ENCODE results near the gene CSF1. TPM values are rescaled to one million over a fixed set of nuclear protein-coding genes. Genes with fewer than 3 reads are reported as not detected.
A peak's percentile ranks its signal among the peaks of the same experiment; 100 is the strongest.
"Not testable (repeated sequence)": the region's sequence is repeated elsewhere in the genome, so short reads cannot be mapped to it uniquely, and the experiment has no call there.

Gene CSF1
- total RNA-seq, 2 experiments from 2014 or later = 135 to 140 TPM

GRCh38 chr1:109917051-109917767 lies 6.6 kb downstream of the CSF1 start:
- Mint-ChIP-seq H3K27me3 (no peaks in the 10 kb centered on the region), H3K4me3 (no peak overlapping the region), H3K36me3 (peaks cover 75% of the 10 kb centered on the region), H3K4me1 (ENCODE audit: low read depth) (peaks cover 23% of the 10 kb centered on the region), H3K9me3 (no peaks in the 10 kb centered on the region), H3K27ac (no peak overlapping the region)
- DNase-seq = no peak
- POLR2A ChIA-PET = interaction anchor here (1.0 kb wide), 1 partner anchor 115 kb away, joined by 3 read pairs; no protein-coding TSS in a partner anchor
- intact Hi-C loops (cut with micrococcal nuclease) = no loop called here
- CTCF ChIA-PET = interaction anchor here (0.9 to 3.7 kb wide), 7 partner anchors 67 to 277 kb away, joined by 3 to 18 read pairs (median 3); partner anchors contain the start of gene AHCYL1

GRCh38 chr1:109917768-109918606 lies 7.3 kb downstream of the CSF1 start:
- Mint-ChIP-seq H3K4me3 (no peak overlapping the region), H3K36me3 (peaks cover 75% of the 10 kb centered on the region), H3K27ac (no peak overlapping the region), H3K9me3 (no peaks in the 10 kb centered on the region), H3K27me3 (no peaks in the 10 kb centered on the region), H3K4me1 (ENCODE audit: low read depth) (peaks cover 15% of the 10 kb centered on the region)
- ChIA-PET CTCF (interaction anchor here (0.9 to 3.7 kb wide), 9 partner anchors 66 to 278 kb away, joined by 3 to 18 read pairs (median 3); partner anchors contain the start of gene AHCYL1), POLR2A (interaction anchor here (1.0 kb wide), 1 partner anchor 116 kb away, joined by 3 read pairs; no protein-coding TSS in a partner anchor)
- intact Hi-C loops (cut with micrococcal nuclease) = no loop called here
- DNase-seq = no peak

GRCh38 chr1:109918671-109919070 lies 8.0 kb downstream of the CSF1 start:
- H3K9me3 Mint-ChIP-seq = no peaks in the 10 kb centered on the region

GRCh38 chr1:109919303-109919702 lies 8.7 kb downstream of the CSF1 start:
- peaks cover 2% of the 10 kb centered on the region for H3K4me1 Mint-ChIP-seq (ENCODE audit: low read depth)
- no peaks in the 10 kb centered on the region for H3K27me3 Mint-ChIP-seq
- no peak overlapping the region for H3K4me3 Mint-ChIP-seq
- ChIA-PET POLR2A (interaction anchor here (0.9 kb wide), 1 partner anchor 143 kb away, joined by 4 read pairs; no protein-coding TSS in a partner anchor), CTCF (interaction anchor here (1.4 to 3.7 kb wide), 7 partner anchors 29 to 145 kb away, joined by 3 to 18 read pairs (median 5); partner anchors contain the start of gene AHCYL1)
- no peak for DNase-seq
- H3K27ac Mint-ChIP-seq = no peak overlapping the region
- intact Hi-C loops (cut with micrococcal nuclease) = no loop called here
- peaks cover 76% of the 10 kb centered on the region for H3K36me3 Mint-ChIP-seq
- no peaks in the 10 kb centered on the region for H3K9me3 Mint-ChIP-seq

More at GRCh38 chr1:109918671-109919070, 8.0 kb downstream of the CSF1 start:
- POLR2A ChIA-PET = no interaction called here
- no peak for DNase-seq
- H3K27ac Mint-ChIP-seq = no peak overlapping the region
- H3K27me3 Mint-ChIP-seq = no peaks in the 10 kb centered on the region
- H3K4me3 Mint-ChIP-seq = no peak overlapping the region
- H3K36me3 Mint-ChIP-seq = peaks cover 75% of the 10 kb centered on the region
- intact Hi-C loops (cut with micrococcal nuclease) = no loop called here
- CTCF ChIA-PET = interaction anchor here (1.0 to 3.7 kb wide), 6 partner anchors 29 to 144 kb away, joined by 3 to 18 read pairs (median 4); partner anchors contain the start of gene AHCYL1
- peaks cover 8% of the 10 kb centered on the region for H3K4me1 Mint-ChIP-seq (ENCODE audit: low read depth)

- H3K27ac Mint-ChIP-seq; H3K4me1 Mint-ChIP-seq (ENCODE audit: low read depth); H3K27me3 Mint-ChIP-seq; intact Hi-C loops (cut with micrococcal nuclease); DNase-seq; H3K9me3 Mint-ChIP-seq; H3K4me3 Mint-ChIP-seq: not testable (repeated sequence)
- POLR2A ChIA-PET = interaction anchor here (0.9 to 1.3 kb wide), 2 partner anchors 64 to 144 kb away, joined by 3 to 4 read pairs; partner anchors contain the start of gene AHCYL1
- peaks cover 81% of the 10 kb centered on the region for H3K36me3 Mint-ChIP-seq
- CTCF ChIA-PET = interaction anchor here (1.4 to 2.2 kb wide), 4 partner anchors 28 to 143 kb away, joined by 3 to 9 read pairs (median 5); partner anchors contain the start of gene AHCYL1
These were observed 9.7 kb downstream of the CSF1 start for GRCh38 chr1:109920391-109920790.

GRCh38 chr1:109922326-109922725 lies 11.7 kb downstream of the CSF1 start:
- DNase-seq = no peak
- intact Hi-C loops (cut with micrococcal nuclease) = no loop called here
- ChIA-PET POLR2A (no interaction called here), CTCF (interaction anchor here (1.2 to 1.9 kb wide), 4 partner anchors 8 to 132 kb away, joined by 3 to 8 read pairs (median 3); no protein-coding TSS in a partner anchor)
- H3K36me3 Mint-ChIP-seq = peaks cover 83% of the 10 kb centered on the region
- H3K27me3 Mint-ChIP-seq = no peaks in the 10 kb centered on the region
- H3K4me1 Mint-ChIP-seq (ENCODE audit: low read depth) = no peaks in the 10 kb centered on the region
- no peak overlapping the region for H3K4me3 Mint-ChIP-seq
- no peaks in the 10 kb centered on the region for H3K9me3 Mint-ChIP-seq
- no peak overlapping the region for H3K27ac Mint-ChIP-seq

- peaks cover 81% of the 10 kb centered on the region for H3K36me3 Mint-ChIP-seq
- no peak overlapping the region for H3K4me3 Mint-ChIP-seq
- ChIA-PET CTCF (interaction anchor here (0.6 to 2.2 kb wide), 9 partner anchors 9 to 1859 kb away, joined by 3 to 21 read pairs (median 3); partner anchors contain the start of gene AHCYL1), POLR2A (interaction anchor here (0.6 kb wide), 1 partner anchor 960 kb away, joined by 4 read pairs; no protein-coding TSS in a partner anchor)
- DNase-seq = peak; percentile 39
- H3K4me1 Mint-ChIP-seq (ENCODE audit: low read depth) = no peaks in the 10 kb centered on the region
- intact Hi-C loops (cut with micrococcal nuclease) = no loop called here
- no peaks in the 10 kb centered on the region for H3K27me3 Mint-ChIP-seq
- no peaks in the 10 kb centered on the region for H3K9me3 Mint-ChIP-seq
- peak overlapping the region; percentile 50 for H3K27ac Mint-ChIP-seq
These were observed 12.7 kb downstream of the CSF1 start for GRCh38 chr1:109923131-109923945.

- H3K27me3 Mint-ChIP-seq = no peaks in the 10 kb centered on the region
- ChIA-PET POLR2A (interaction anchor here (0.6 kb wide), 1 partner anchor 961 kb away, joined by 4 read pairs; no protein-coding TSS in a partner anchor), CTCF (interaction anchor here (1.5 to 2.2 kb wide), 4 partner anchors 10 to 146 kb away, joined by 3 to 21 read pairs (median 9); partner anchors contain the start of gene AHCYL1)
- H3K36me3 Mint-ChIP-seq = peaks cover 78% of the 10 kb centered on the region
- H3K4me1 Mint-ChIP-seq (ENCODE audit: low read depth) = no peaks in the 10 kb centered on the region
- H3K4me3 Mint-ChIP-seq = no peak overlapping the region
- no peak overlapping the region for H3K27ac Mint-ChIP-seq
- intact Hi-C loops (cut with micrococcal nuclease) = no loop called here
- H3K9me3 Mint-ChIP-seq = no peaks in the 10 kb centered on the region
- no peak for DNase-seq
These were observed 13.3 kb downstream of the CSF1 start for GRCh38 chr1:109923946-109924275.

GRCh38 chr1:109924316-109924715 lies 13.7 kb downstream of the CSF1 start:
- POLR2A ChIA-PET = no interaction called here
- H3K4me3 Mint-ChIP-seq = no peak overlapping the region
- H3K36me3 Mint-ChIP-seq = peaks cover 77% of the 10 kb centered on the region
- peak overlapping the region; percentile 61 for H3K27ac Mint-ChIP-seq
- CTCF ChIA-PET = interaction anchor here (1.5 to 2.2 kb wide), 4 partner anchors 10 to 147 kb away, joined by 3 to 21 read pairs (median 9); partner anchors contain the start of gene AHCYL1
- no peaks in the 10 kb centered on the region for H3K9me3 Mint-ChIP-seq
- intact Hi-C loops (cut with micrococcal nuclease) = no loop called here
- no peak for DNase-seq
- H3K27me3 Mint-ChIP-seq = no peaks in the 10 kb centered on the region
- H3K4me1 Mint-ChIP-seq (ENCODE audit: low read depth) = no peaks in the 10 kb centered on the region

- intact Hi-C loops (cut with micrococcal nuclease) = no loop called here
- Mint-ChIP-seq H3K27ac (no peak overlapping the region), H3K36me3 (peaks cover 77% of the 10 kb centered on the region), H3K4me3 (no peak overlapping the region), H3K9me3 (no peaks in the 10 kb centered on the region), H3K4me1 (ENCODE audit: low read depth) (no peaks in the 10 kb centered on the region), H3K27me3 (no peaks in the 10 kb centered on the region)
- POLR2A ChIA-PET = no interaction called here
- no peak for DNase-seq
- CTCF ChIA-PET = interaction anchor here (1.4 to 1.9 kb wide), 2 partner anchors 59 to 148 kb away, joined by 4 to 6 read pairs; partner anchors contain the start of gene AHCYL1
These were observed 14.7 kb downstream of the CSF1 start for GRCh38 chr1:109925159-109925990.

Data from activated CD4-positive, alpha-beta memory T cell treated with anti-CD3 and anti-CD28 coated beads for 36 hours (primary cell).